NCI-H510A treated with DMSO at 0.1 percent for 48 hours (cell line): ENCODE measurements around the gene EPHX1.

Experiments
- DNase-seq: peaks from one replicate; lab custom pipeline; 2025; lab: John Stamatoyannopoulos, UW

Gene EPHX1

GRCh38 chr1:225842788-225843425 lies 33.0 kb downstream of the EPHX1 start:
- no peak for DNase-seq

- DNase-seq: no peak
These were observed 33.5 kb downstream of the EPHX1 start for GRCh38 chr1:225843426-225843795.

GRCh38 chr1:225844236-225845061 lies 34.5 kb downstream of the EPHX1 start:
- no peak for DNase-seq

GRCh38 chr1:225845097-225845496 lies 35.2 kb downstream of the EPHX1 start:
- DNase-seq: no peak

GRCh38 chr1:225845571-225846259 lies 35.8 kb downstream of the EPHX1 start:
- peak; percentile 35 for DNase-seq

- no peak for DNase-seq
These were observed 36.7 kb downstream of the EPHX1 start for GRCh38 chr1:225846331-225847310.

- DNase-seq: peak; percentile 89
These were observed 37.7 kb downstream of the EPHX1 start for GRCh38 chr1:225847610-225848009.

GRCh38 chr1:225848030-225848955 lies 38.4 kb downstream of the EPHX1 start:
- DNase-seq: peak; percentile 71

- DNase-seq: no peak
These were observed 40.0 kb downstream of the EPHX1 start for GRCh38 chr1:225849925-225850324.

- DNase-seq: no peak
These were observed 40.4 kb downstream of the EPHX1 start for GRCh38 chr1:225850370-225850769.

GRCh38 chr1:225851805-225852204 lies 41.9 kb downstream of the EPHX1 start:
- no peak for DNase-seq

- DNase-seq: no peak
These were observed 42.6 kb downstream of the EPHX1 start for GRCh38 chr1:225852413-225853124.

- no peak for DNase-seq
These were observed 43.5 kb downstream of the EPHX1 start for GRCh38 chr1:225853441-225853840.

GRCh38 chr1:225855503-225856300 lies 45.8 kb downstream of the EPHX1 start:
- no peak for DNase-seq

GRCh38 chr1:225857256-225857655 lies 47.3 kb downstream of the EPHX1 start:
- no peak for DNase-seq

GRCh38 chr1:225859151-225859550 lies 49.2 kb downstream of the EPHX1 start:
- no peak for DNase-seq

GRCh38 chr1:225860107-225860506 lies 50.2 kb downstream of the EPHX1 start:
- DNase-seq: no peak

GRCh38 chr1:225860876-225861441 lies 51.0 kb downstream of the EPHX1 start:
- no peak for DNase-seq
